ENCODE measurements around the gene GRM5.

DNA sequence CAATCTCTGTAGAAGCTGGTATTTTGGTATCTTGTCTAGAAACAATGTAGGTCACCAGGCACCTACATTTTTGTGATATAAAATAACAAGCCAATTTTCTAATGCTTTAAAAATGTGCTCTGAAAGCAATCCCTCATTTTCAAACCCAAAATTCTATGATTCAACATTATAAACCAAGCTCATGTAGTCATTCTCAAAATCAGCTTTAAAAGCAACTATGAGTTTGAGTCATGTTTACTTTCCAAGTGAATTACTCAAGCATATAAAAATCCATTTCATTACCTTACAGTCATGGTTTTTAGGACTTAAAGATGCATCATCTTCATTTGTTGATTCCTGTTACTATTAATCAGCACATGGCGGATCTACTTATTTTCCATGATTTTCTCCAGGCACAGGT, 216.4 kb downstream of the GRM5 start:
- TF ChIP-seq, protein P1, sequence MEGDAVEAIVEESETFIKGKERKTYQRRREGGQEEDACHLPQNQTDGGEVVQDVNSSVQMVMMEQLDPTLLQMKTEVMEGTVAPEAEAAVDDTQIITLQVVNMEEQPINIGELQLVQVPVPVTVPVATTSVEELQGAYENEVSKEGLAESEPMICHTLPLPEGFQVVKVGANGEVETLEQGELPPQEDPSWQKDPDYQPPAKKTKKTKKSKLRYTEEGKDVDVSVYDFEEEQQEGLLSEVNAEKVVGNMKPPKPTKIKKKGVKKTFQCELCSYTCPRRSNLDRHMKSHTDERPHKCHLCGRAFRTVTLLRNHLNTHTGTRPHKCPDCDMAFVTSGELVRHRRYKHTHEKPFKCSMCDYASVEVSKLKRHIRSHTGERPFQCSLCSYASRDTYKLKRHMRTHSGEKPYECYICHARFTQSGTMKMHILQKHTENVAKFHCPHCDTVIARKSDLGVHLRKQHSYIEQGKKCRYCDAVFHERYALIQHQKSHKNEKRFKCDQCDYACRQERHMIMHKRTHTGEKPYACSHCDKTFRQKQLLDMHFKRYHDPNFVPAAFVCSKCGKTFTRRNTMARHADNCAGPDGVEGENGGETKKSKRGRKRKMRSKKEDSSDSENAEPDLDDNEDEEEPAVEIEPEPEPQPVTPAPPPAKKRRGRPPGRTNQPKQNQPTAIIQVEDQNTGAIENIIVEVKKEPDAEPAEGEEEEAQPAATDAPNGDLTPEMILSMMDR (IDR thresholded peaks at IDR 0.05; ENCODE audit: poor library complexity) = no peak
- no peak for TF ChIP-seq EZH2phosphoT487 (IDR thresholded peaks at IDR 0.05; ENCODE audit: low read depth, severe bottlenecking, unreplicated experiment)

Measured in hepatocyte (in vitro differentiated cells).